ENCODE measurements around the gene FRMPD2.
"Not testable (repeated sequence)": the region's sequence is repeated elsewhere in the genome, so short reads cannot be mapped to it uniquely, and the experiment has no call there.

DNA sequence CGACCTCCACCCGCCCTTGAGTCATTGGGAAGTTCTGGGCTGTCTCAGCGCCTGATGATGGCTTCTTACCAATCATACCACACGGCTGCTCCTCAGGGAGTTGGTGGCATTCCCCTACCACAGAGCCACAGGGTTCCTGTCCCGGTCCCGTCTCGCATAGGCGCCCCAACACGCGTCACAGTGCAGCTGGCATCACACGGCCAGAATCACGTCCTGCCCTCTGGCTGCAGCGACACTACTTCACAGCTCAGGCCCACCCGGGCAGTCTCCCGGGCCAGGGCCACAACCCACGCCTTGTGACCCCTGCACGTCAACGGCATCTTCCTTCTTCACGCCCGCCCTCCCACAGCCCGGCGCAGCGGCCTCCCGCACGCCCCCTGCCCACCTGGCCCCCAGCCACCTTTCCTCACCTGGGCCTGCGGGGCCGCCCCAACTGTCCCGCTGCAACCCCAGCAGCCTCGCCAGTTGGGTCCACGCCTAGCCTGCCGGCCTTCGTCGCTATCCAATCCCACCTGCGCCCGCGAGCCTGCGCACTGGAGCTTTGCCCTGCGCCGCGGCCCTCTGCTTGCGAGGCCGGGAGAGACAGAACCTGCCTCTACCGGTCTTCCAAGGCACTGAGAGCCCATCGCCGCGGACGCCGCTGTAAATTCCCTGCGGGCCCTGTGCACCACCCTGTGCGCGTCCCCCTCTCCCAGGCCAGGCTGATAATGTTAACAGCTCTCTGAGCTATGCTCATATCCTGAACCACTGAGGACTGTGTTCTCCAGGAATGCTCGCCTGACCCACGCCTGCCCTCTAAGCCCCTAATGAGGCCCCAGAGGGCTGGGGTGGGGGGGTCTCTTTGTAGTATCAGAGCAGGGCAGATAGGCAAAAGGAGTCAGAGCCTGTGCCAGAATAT is 134.3 kb downstream of the FRMPD2 start:
- TF ChIP-seq, protein P1, sequence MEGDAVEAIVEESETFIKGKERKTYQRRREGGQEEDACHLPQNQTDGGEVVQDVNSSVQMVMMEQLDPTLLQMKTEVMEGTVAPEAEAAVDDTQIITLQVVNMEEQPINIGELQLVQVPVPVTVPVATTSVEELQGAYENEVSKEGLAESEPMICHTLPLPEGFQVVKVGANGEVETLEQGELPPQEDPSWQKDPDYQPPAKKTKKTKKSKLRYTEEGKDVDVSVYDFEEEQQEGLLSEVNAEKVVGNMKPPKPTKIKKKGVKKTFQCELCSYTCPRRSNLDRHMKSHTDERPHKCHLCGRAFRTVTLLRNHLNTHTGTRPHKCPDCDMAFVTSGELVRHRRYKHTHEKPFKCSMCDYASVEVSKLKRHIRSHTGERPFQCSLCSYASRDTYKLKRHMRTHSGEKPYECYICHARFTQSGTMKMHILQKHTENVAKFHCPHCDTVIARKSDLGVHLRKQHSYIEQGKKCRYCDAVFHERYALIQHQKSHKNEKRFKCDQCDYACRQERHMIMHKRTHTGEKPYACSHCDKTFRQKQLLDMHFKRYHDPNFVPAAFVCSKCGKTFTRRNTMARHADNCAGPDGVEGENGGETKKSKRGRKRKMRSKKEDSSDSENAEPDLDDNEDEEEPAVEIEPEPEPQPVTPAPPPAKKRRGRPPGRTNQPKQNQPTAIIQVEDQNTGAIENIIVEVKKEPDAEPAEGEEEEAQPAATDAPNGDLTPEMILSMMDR (IDR thresholded peaks at IDR 0.05; ENCODE audit: poor library complexity, severe bottlenecking), result not testable (repeated sequence)
- TF ChIP-seq POLR2AphosphoS5 (IDR thresholded peaks at IDR 0.05); SMC3 (conservative IDR thresholded peaks at IDR 0.05; ENCODE audit: poor library complexity); EP300 (conservative IDR thresholded peaks at IDR 0.05; ENCODE audit: poor library complexity, severe bottlenecking); TAF1 (IDR thresholded peaks at IDR 0.05; ENCODE audit: low read depth); EZH2 (IDR thresholded peaks at IDR 0.05; ENCODE audit: borderline replicate concordance, insufficient read depth, low read length, poor library complexity, severe bottlenecking); RAD21 (conservative IDR thresholded peaks at IDR 0.05): not testable (repeated sequence)
- TF ChIP-seq, protein P2, sequence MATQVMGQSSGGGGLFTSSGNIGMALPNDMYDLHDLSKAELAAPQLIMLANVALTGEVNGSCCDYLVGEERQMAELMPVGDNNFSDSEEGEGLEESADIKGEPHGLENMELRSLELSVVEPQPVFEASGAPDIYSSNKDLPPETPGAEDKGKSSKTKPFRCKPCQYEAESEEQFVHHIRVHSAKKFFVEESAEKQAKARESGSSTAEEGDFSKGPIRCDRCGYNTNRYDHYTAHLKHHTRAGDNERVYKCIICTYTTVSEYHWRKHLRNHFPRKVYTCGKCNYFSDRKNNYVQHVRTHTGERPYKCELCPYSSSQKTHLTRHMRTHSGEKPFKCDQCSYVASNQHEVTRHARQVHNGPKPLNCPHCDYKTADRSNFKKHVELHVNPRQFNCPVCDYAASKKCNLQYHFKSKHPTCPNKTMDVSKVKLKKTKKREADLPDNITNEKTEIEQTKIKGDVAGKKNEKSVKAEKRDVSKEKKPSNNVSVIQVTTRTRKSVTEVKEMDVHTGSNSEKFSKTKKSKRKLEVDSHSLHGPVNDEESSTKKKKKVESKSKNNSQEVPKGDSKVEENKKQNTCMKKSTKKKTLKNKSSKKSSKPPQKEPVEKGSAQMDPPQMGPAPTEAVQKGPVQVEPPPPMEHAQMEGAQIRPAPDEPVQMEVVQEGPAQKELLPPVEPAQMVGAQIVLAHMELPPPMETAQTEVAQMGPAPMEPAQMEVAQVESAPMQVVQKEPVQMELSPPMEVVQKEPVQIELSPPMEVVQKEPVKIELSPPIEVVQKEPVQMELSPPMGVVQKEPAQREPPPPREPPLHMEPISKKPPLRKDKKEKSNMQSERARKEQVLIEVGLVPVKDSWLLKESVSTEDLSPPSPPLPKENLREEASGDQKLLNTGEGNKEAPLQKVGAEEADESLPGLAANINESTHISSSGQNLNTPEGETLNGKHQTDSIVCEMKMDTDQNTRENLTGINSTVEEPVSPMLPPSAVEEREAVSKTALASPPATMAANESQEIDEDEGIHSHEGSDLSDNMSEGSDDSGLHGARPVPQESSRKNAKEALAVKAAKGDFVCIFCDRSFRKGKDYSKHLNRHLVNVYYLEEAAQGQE (IDR thresholded peaks at IDR 0.05; ENCODE audit: borderline replicate concordance), result not testable (repeated sequence)
